NOMO-1 treated with DMSO at 0.1 percent for 48 hours (cell line): ENCODE results near the gene PKNOX1.
"Not testable (repeated sequence)": the region's sequence is repeated elsewhere in the genome, so short reads cannot be mapped to it uniquely, and the experiment has no call there.

Source experiments
- DNase-seq: peaks from one replicate; lab custom pipeline; 2025; ENCODE audit not compliant: unreplicated experiment; lab: John Stamatoyannopoulos, UW

PKNOX1 gene

GRCh38 chr21:43045165-43045875 is 71.0 kb downstream of the PKNOX1 start:
- not testable (repeated sequence) for DNase-seq

- not testable (repeated sequence) for DNase-seq
Observed at GRCh38 chr21:43045876-43046821, 71.8 kb downstream of the PKNOX1 start.

GRCh38 chr21:43053112-43053511 is 78.8 kb downstream of the PKNOX1 start:
- not testable (repeated sequence) for DNase-seq

- DNase-seq = not testable (repeated sequence)
Observed at GRCh38 chr21:43062955-43063664, 88.7 kb downstream of the PKNOX1 start.

GRCh38 chr21:43064265-43064917 is 90.0 kb downstream of the PKNOX1 start:
- not testable (repeated sequence) for DNase-seq

GRCh38 chr21:43065991-43066390 is 91.6 kb downstream of the PKNOX1 start:
- DNase-seq = not testable (repeated sequence)

- not testable (repeated sequence) for DNase-seq
Observed at GRCh38 chr21:43066690-43067089, 92.3 kb downstream of the PKNOX1 start.

- DNase-seq = not testable (repeated sequence)
Observed at GRCh38 chr21:43068065-43068464, 93.7 kb downstream of the PKNOX1 start.

GRCh38 chr21:43069682-43070081 is 95.3 kb downstream of the PKNOX1 start:
- not testable (repeated sequence) for DNase-seq

GRCh38 chr21:43072742-43073141 is 98.4 kb downstream of the PKNOX1 start:
- not testable (repeated sequence) for DNase-seq

GRCh38 chr21:43074401-43075169 is 100.2 kb downstream of the PKNOX1 start:
- not testable (repeated sequence) for DNase-seq

- not testable (repeated sequence) for DNase-seq
Observed at GRCh38 chr21:43075170-43076022, 101.0 kb downstream of the PKNOX1 start, which contains the start of gene CBS. Gene CBS (minus strand): TSS chr21:43075835. CDS start chr21:43072193, 3,642 bp downstream.

- DNase-seq = not testable (repeated sequence)
Observed at GRCh38 chr21:43076023-43076637, 101.8 kb downstream of the PKNOX1 start.

GRCh38 chr21:43076643-43077042 is 102.3 kb downstream of the PKNOX1 start:
- not testable (repeated sequence) for DNase-seq

GRCh38 chr21:43082587-43083300 is 108.4 kb downstream of the PKNOX1 start:
- DNase-seq = not testable (repeated sequence)
